Activated CD4-positive, alpha-beta T cell treated with anti-CD3 and anti-CD28 coated beads, Interleukin-2, amount 50 U/mL, for 48 hours (primary cell): ENCODE data around the gene PIK3R4.
A peak's percentile ranks its signal among the peaks of the same experiment; 100 is the strongest.

ENCODE experiments used
- DNase-seq, 2 experiments: peaks; one replicate each; pipeline ENCODE4 v3.0.0-alpha.2; 2020

Gene PIK3R4

DNA sequence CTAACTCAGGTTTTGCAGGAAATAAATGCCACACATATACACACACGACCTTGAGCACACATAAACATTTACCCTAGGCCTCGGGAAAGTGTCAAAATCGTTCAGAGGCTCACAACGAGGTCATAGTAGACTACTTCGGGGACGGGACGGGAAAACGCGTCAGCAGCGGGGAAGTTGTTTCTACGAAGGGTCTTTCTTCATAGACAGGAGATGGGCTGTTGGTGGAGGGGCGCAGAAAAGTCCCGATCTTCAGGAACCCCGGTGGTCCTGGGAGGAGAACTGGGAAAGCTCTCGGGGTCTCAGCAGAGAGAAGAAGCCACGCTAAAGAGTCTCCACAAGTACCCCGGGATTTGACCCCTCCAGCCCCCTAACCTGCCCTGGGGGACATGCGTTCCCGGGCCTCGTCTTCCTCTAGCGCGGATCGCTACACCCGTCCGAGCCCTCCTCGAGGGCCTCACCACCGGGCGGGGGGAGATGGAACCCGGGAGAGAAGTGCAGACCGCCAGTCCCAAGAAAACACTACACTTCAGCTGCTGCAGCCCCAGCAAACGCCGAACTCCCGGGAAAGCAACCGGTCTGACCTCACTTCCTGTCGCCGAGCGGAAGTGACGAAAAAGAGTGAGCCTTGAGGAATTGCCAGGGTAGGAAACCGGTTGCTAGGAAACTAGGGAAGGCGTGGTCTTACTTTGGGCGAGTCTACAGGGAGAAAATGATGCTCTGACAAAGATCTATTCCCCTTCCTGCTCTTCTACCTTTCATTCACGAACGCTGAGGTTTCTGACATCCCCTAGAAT, at the start of gene PIK3R4:
TSS of gene PIK3R4 (minus strand) at position 584 of the 794 bp plus-strand sequence. CDS start 1,611 bp downstream, outside the sequence.
- DNase-seq = peak; percentile 95 to 97

DNA sequence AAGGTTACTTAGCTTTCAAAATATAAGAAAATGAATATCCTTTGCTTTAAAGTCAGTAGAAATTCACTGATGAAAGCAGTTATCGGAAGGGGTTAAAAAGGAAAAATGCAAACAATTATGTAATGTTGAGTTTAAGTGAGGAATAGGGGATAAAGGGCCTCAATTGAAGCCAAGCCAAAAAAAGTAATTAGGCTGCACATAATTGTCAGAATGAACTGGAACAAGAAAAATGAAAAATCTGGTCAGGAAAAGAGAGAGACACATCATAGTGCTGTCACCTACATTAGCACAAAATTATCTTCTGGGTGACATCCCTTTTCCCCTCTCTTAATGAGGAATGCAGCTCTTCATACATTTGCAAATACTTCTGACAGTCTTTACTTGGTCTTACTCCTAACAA, 48.8 kb upstream of the PIK3R4 start:
- no peak for DNase-seq

DNA sequence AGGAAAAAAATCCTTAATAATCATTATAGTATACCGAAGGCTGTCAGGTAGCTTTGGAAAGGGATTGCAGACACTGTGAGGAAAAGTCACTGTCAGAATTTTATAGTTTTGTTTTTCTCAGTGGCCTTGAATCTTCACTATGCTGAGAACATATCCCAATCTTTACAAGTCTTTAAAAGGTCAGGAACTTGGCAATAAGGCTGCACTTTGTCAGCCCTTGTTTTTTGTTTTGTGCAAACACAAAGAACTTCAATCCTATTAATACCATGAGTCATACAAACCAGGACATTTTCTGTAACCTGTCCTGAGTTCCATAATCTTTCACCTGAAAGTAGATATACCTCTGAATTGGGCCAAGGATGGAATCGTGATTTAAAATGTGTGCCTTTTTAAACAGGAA, 45.6 kb upstream of the PIK3R4 start:
- DNase-seq = no peak

DNA sequence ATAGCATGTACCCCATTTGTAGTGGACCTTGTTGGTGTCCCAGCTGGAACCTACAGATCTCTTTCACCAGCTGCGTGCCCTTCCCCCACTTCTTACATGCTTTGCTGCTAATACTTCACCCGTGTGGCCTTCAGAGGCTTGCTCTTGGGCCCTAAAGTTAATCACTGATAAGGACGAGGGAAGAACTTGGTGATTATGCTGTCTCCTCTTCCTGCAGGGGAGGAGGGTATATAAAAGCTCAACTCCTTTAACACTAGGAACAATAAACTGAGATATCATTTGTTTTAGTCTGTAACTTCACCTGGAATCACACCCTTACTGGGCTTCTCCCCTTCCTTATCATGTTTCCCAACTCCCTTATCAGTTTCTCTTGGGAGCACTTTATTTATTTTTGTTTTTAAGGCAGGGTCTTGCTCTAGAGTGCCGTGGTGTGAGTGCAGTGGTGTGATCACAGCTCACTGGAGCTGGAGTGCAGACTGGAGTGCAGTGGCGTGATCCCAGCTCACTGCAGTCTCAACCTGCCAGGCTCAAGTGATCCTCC, 43.2 kb upstream of the PIK3R4 start:
- no peak for DNase-seq

DNA sequence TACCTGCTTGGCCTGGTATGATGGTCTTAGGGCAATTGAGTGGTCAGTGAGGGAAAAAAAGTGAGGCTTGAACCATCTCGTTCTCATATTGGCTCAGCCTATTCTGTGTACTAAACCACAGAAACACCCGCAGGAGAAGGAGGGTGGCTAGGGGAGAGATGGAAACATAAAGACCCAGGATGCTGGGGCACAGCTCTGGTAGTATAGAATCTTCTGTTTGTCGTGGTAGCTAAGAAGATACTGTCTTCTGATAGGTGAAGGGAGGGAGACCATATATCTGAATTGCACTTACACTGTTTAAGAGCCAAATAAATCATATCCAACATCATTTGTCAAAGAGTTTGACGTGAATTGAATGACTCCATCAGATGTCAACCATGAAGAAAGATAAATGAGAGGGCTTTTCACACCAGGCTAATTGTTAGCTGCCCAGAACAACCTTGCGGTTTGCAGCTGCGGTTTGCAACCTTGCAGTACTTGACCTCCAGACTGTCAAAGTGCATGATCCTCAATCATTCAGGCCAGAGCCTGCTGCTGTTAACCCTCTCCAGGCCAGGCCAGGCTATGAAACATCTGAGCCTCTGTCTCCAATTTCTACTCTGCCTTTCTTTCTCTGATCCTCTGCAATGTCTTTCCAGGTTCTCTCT, 40.9 kb upstream of the PIK3R4 start:
- no peak for DNase-seq

DNA sequence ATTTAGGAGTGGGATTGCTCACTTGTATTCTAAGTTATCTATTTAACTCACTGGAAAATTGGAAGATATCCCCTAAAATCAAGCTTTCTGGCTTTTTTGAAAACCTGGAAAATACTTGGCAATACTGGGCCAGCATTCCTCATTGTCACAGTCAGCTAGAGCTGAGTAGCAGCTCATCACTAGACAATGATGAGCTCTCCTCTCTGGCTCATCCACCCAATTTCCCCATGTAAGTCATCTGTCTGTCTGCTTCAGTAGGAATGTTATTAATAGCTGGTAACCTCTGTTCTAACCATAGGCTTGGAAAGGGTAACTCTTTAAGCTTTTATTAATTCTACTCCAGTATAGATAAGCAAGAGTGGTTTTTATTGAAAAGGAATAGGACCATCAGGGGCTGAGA, 39.7 kb upstream of the PIK3R4 start:
- DNase-seq = no peak

DNA sequence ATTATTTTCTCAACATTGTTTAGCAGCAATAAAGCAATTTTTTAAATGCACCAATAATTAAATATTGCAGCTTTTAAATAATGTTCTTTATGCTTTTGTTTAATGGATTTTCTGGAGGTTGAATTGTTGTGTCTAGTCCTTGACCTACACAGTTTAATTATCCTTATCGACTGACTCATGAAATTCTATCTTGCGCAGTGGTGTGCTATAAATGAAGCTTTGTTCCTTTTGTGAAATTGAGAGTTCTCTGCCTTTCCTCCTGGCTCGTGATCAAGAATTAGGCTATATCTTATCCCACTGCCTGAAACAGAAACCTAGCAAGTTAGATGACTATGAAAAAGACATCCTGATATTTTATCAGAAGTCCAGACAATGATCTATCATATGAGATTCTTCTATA, 37.0 kb upstream of the PIK3R4 start:
- no peak for DNase-seq

DNA sequence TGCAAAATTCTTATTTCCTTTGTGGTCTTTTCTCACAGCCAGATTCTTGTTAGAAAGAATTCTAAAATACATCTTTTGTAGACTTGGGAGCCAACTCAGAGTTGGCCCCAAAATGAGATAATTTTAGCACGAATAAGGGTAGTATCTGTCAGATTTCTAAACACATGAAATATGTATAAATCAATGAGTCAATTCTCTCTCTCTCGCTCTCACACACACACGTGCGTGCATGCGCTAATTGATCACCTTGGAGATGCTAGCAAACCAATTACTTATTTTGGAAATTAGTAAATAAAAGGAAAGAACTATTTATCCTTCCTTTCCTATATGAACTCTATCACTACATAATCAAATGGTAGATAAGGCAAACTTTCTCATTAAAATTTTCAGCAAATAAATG, 32.9 kb upstream of the PIK3R4 start:
- DNase-seq = no peak

DNA sequence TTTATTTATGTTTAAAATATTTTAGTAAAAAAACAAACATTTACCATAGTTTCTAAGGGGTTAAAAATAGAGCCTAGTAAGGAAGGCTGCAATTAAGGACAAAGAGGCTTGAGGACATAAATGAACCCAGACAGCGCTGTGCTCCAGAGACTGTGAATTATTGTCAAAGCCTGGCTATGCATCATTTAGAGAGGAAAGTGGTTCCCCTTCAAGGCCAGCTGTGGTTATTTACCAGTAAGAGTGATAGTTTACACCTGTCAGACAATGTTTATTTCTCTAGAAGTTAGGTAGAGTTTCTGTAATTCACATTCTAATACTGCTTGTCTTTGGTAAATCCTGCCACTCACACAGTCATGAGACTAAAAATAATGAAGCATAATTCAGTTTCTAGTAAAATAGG, 32.4 kb upstream of the PIK3R4 start:
- DNase-seq = no peak

DNA sequence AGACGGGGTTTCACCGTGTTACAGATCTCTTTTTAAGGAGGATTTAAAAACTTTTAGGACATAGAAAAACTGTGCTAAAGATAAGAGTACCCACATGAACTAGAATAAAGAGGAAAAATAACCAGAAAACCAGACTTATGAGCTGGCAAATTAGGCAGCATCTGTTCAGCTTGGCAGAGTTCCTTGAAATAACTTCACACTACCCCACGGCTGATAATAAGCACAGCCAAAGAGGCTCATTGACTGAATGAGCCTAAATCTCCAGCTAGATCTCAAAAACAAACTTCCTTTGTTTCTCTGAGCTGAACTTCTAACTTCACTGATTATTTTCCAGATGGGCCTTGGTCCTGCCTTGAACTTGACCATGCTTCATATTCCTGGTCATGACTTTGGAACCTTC, 26.7 kb upstream of the PIK3R4 start:
- DNase-seq = no peak

DNA sequence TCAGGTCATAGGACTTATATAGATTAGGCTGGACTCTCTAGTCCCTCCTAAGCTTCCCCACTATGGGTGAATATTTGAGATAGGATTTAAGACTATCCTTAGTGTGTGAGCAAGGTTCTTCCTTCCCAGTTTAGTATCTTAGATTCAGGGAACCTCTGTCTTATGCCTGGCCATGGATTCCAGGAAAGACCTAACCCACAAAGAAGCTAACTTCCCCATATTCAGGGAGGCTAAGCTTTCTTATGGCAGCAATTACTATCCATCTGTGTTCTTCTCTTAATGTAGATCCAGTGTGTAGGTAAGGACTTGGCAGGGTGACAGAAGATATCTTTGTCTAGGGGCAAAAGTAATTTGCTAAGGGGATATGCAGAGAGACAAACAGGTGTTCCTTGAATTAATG, 25.5 kb upstream of the PIK3R4 start:
- DNase-seq = no peak

DNA sequence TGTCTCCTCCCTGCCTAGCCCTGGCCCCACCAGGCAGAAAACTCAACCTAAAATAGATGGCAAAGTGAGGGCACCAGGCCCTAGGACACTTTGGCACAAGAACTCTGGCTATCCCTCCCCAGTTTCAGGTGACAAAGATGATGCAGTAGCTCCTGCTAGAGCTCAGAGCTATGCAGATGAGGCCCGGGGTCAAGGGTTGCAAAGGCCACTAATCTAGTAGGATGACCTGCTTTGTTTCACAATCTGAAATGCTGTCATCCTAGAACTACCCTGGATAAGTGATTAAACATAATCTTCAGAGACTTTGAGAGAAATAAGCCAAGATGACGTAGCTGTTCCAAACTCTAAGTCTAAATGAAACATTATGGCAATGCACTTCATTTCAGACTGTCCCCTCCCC, 24.0 kb upstream of the PIK3R4 start:
- DNase-seq = no peak

DNA sequence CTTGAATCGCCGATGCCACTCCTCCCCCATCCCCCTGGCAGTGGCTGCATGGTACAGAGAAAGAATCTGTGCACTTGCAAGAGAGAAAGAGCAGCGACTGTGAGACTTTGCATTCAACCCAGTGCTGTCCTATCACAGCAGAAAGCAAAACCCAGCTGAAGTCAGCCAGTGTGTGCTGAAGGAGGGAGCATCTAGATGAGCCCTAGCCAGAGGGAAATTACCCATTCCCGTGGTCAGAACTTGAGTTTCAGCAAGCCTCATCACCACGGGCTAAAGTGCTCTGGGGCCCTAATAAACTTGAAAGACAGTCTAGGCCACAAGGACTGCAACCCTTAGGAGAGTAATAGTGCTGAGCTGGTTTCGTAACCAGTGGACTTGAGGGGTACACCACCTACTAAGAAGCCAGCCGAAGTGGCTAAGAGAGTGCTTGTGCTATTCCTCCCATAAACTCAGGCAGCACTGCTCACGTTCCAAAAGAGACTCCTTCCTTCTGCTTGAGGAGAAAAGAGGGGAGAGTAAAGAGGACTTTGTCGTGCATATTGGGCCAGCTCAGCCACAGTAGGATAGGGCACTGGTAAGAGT, 15.2 kb upstream of the PIK3R4 start:
- no peak for DNase-seq

DNA sequence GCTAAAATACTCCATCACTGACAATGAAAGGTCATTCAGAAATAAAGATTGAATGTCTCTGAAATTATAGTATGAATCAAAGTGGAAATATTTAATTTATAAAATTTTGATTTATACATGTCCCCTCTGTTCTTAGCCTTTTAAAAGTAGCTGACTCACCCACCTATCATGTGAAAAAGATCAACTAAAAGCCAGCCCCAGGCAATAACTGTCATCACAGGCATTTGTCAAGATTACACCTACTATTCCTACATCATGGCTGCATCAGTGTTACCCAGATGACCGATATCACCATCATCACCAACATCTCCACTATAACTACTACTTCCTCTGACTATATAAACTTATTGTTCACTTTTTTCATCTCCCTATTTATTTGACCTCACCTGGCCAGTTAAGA, 14.3 kb upstream of the PIK3R4 start:
- DNase-seq = no peak

DNA sequence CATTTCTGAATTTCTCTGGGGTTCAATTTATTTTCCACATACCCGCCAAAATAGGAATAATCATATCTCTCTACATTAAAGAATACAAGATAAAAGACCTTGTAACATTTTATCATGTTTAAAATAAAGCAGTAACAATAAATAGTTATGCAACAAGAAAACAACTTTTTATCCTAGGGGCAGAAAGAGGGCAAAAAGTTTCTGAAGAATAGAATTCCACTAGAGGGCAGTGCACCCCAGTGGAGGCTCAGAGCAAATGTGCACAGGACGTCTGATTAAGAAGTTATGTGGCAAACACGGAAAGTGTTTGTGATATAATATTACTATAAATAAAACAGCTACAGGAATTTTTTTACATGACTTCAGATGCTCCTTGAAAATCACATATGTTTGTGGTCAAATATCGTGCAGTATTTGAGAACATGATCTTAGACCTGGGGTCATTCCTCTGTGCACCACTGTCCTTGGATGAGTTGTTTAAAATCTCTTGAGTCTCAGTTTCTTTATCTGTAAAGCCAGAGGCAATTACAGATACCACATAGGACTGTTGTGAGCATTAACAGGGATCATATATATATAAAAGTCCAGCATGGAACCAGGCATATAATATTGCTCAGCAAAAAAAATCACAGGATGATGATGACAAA, 13.2 kb upstream of the PIK3R4 start:
- peak; percentile 49 to 60 for DNase-seq

DNA sequence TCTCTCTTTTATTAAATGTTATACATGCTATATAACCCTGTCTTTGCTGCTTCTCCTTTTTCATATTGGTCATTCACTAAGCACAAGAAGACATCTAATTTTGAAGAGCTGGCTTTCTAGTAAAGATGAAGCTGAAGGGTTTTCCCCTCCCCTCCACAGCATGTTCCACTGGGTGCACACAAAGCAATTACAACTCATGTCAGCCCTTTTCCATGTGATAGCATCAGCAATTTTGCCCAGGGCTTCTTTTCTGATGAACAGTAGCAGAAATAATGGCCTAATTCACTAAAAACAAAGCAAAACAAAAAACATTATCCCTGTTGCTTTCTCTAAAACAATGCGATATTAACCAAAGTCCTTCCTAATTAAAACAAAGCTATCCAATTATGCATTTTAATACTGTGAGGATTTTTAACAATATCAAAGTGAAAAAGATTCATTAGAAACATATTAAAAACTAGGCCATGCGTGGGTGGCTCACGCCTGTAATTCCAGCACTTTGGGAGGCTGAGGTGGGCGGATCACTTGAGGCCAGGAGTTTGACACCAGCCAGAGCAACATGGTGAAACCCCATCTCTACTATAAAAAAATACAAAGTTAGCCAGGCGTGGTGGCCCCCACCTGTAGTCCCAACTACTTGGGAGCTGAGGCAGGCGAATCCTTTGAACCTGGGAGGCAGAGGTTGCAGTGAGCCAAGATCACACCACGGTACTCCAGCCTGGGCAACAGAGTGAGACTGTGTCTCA, 12.2 kb upstream of the PIK3R4 start:
- no peak for DNase-seq

DNA sequence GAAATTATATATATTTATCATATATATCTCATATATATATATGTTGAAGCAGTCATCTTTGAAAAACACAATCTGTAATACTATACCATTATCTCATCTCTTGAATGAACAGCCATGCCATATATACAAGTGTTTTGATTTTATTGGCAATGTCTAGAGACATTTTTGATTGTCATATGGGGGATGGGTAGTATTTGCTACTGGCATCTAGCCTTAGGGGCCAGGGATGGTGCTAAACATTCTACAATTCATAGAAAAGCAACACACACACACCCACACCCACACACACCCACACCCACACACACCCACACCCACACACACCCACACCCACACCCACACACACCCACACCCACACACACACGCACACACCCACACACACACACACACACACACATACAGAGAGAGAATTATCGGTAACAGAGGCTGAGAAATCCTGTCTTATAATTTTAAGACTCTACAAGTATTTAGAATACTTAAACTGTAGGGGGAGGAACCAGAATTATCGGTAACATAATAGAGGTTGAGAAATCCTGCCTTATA, 11.1 kb upstream of the PIK3R4 start:
- no peak for DNase-seq

DNA sequence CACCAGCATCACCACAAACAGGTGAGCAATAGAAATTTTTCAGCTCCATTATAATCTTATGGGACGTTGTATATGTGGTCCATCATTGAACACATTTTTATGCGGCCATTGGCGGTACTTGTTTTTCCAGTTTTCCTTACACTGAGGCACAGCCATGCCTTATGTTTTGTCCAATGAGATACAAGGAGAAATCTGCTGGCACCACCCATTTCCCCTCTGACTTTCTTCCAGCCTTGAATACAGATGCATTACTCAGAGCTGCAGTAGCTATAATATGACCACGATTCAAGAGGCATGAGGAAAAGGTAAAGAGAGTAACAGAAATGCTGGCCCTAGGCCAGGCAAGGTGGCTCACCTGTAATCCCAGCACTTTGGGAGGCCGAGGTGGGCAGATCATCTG, 9.0 kb upstream of the PIK3R4 start:
- no peak for DNase-seq

DNA sequence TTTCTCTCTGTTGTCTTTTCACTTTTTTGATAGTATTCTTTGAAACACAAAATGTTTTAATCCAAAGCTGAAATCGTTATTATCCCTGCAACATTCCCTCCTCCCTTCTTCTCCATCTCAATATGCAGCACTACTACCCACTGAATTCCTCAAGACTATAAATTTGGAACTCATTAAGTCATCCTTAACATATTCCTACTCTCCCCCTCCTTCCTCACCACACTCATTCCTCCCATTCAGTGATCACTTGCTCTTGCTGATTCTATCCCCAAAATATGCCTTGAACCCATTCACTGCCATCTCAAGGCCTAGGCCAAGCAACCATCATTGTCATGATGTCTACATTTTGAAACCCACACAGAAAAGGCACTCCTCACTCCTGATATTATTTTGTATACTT, 2.4 kb upstream of the PIK3R4 start:
- no peak for DNase-seq

DNA sequence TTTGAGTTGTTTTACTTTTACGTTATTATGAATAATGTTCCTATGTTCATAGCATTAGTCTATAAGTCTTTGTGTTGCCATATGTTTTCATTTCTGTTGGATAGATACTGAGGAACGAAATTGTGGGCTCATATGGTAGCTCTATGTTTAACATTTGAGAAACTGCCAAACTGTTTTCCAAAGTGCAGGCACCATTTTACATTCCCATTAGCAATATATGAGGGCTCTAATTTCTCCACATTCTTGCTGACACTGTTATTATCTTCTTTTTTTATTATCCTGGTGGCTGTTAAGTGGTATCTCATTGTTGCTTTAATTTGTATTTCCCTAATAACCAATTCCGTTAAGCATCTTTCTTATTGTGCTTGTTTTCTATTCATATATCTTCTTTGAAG, 1.8 kb upstream of the PIK3R4 start:
- DNase-seq = no peak

DNA sequence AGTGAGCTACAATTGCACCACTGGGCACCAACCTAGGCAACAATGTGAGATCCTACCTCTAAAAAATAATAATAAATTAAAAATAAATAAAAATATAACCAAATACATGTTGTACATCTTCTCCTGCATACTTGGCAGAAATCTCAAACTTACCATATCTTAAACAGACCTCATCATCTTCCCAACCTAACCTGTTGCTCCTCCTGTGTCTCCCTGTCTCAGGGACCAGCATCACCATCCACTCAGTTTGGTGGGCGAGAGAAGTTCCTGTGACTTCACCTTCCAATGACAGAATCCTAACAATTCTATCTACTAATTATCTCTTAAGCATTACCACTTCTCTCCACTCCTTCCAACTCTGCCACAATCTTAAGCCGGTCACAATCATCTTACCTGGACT, 3.3 kb downstream of the PIK3R4 start:
- DNase-seq = no peak

DNA sequence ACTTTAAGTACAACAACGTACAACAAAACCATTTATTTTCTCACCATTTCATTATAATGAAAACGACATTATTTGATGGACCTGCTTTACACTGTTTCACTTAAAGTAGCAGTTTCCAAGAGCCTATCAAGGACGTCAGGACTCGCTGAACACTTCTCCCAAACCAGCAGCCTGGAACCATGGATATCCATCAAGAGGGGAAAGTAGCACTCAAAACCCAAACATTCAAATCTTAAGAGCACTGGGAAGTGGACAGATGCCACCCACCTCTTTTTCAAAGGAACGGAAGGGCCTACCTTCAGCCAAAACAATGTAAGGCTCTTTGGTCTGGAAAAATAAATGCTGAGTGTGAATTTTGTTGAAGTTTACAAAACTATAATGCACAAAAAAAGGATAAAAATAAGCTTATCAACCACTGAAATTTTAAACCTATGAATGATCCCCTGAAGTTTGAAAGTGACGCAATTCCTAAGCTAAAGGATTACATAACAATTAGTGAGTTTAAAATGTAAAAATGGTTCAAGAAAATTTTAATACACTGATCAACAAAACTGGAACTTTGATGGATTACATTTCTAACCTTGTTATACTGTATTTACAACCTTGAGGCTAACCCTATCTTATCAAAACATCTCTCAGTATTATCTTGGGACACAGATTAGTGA, 4.6 kb downstream of the PIK3R4 start:
- no peak for DNase-seq
